H1 (cell line): ENCODE measurements around the gene MAPK1. TPM values are rescaled to one million over a fixed set of nuclear protein-coding genes. Genes with fewer than 3 reads are reported as not detected.

Source experiments
- CTCF ChIA-PET: fragments of 300-600 bp; sonication (Branson Sonifier 250); formaldehyde crosslinking; loops from one replicate; lab custom pipeline; 2021; ENCODE audit not compliant: partially characterized antibody; lab: Charles Lee
- POLR2A ChIA-PET: fragments of 300-600 bp; sonication (Branson Sonifier 250); formaldehyde crosslinking; loops from one replicate; lab custom pipeline; 2021; ENCODE audit warnings: inconsistent platforms; ENCODE audit not compliant: partially characterized antibody; lab: Charles Lee
- DNase-seq, 2 experiments: peaks; one replicate each; pipeline versions ENCODE4 v3.0.0 to v3.0.0-alpha.2; 2010 to 2022; ENCODE audit warnings: low spot score in 2 of 2, low read depth in 1 of 2, mixed read lengths in 1 of 2
- FAIRE-seq: peaks from 2 replicates; lab custom pipeline; 2011; peaks lifted over from hg19 to GRCh38; lab: Jason Lieb, UNC
- H2AFZ ChIP-seq: 2 replicates; pipeline ENCODE4 v1.8.1; 2012; ENCODE audit warnings: low read length, inconsistent platforms
- H2AK5ac ChIP-seq: 2 replicates; pipeline ENCODE4 v1.6.1; 2013; ENCODE audit warnings: low read depth, low read length
- H2BK120ac ChIP-seq: replicated peaks from 2 replicates; pipeline ENCODE3; 2013; ENCODE audit warnings: low read depth, low read length, inconsistent platforms
- H2BK12ac ChIP-seq: 2 replicates; pipeline ENCODE4 v1.6.1; 2013; ENCODE audit warnings: low read depth, low read length
- H2BK15ac ChIP-seq: 2 replicates; pipeline ENCODE4 v1.6.1; 2013; ENCODE audit warnings: low read length
- H2BK20ac ChIP-seq: 2 replicates; pipeline ENCODE4 v1.6.1; 2013; ENCODE audit warnings: low read length
- H2BK5ac ChIP-seq: 2 replicates; pipeline ENCODE4 v1.6.1; 2013; ENCODE audit warnings: low read depth, low read length
- H3K14ac ChIP-seq: 2 replicates; pipeline ENCODE4 v1.6.1; 2013; ENCODE audit warnings: inconsistent platforms; ENCODE audit not compliant: insufficient read length
- H3K18ac ChIP-seq: 2 replicates; pipeline ENCODE4 v1.6.1; 2013; ENCODE audit warnings: low read length; ENCODE audit errors: extremely low read depth
- H3K23ac ChIP-seq: 2 replicates; pipeline ENCODE4 v1.6.1; 2013; ENCODE audit warnings: inconsistent platforms; ENCODE audit not compliant: insufficient read length
- H3K23me2 ChIP-seq: 2 replicates; pipeline ENCODE4 v1.6.1; 2013; ENCODE audit warnings: low read depth, low read length
- H3K27ac ChIP-seq: 2 replicates; pipeline ENCODE4 v1.6.1; 2011; ENCODE audit warnings: low read depth, low read length, inconsistent platforms
- H3K27me3 ChIP-seq, 4 experiments: replicated peaks in 1 of 4; 1 replicate in 1 of 4; 2 replicates in 3 of 4; pipeline versions ENCODE4 v1.6.1 to v1.8.1; 2011 to 2013; ENCODE audit warnings: low read length in 3 of 4, mild to moderate bottlenecking in 3 of 4, inconsistent platforms in 2 of 4, mixed read lengths in 2 of 4, moderate library complexity in 1 of 4; ENCODE audit not compliant: control insufficient read depth in 3 of 4, insufficient read depth in 3 of 4; ENCODE audit errors: extremely low read depth in 1 of 4
- H3K36me3 ChIP-seq, 4 experiments: 2 replicates each; pipeline versions ENCODE4 v1.6.1 to v1.8.1; 2011 to 2013; ENCODE audit warnings: mild to moderate bottlenecking in 4 of 4, low read length in 3 of 4, moderate library complexity in 2 of 4, control low read depth in 1 of 4, inconsistent platforms in 1 of 4; ENCODE audit not compliant: insufficient read depth in 4 of 4, control insufficient read depth in 2 of 4
- H3K4ac ChIP-seq: replicated peaks from 2 replicates; pipeline ENCODE3; 2013; ENCODE audit warnings: low read length, low read depth, mixed read lengths, inconsistent platforms; ENCODE audit not compliant: insufficient read length
- H3K4me1 ChIP-seq, 4 experiments: replicated peaks in 1 of 4; 1 replicate in 1 of 4; 2 replicates in 3 of 4; pipeline versions ENCODE4 v1.6.1 to v1.8.1; 2011 to 2013; ENCODE audit warnings: low read length in 3 of 4, inconsistent platforms in 2 of 4, mixed read lengths in 1 of 4; ENCODE audit not compliant: insufficient read depth in 4 of 4, control insufficient read depth in 3 of 4
- H3K4me2 ChIP-seq, 2 experiments: 2 replicates each; pipeline versions ENCODE4 v1.6.1 to v1.8.1; 2011 to 2013; ENCODE audit warnings: low read depth in 2 of 2, low read length in 2 of 2, control low read depth in 1 of 2, inconsistent platforms in 1 of 2, mild to moderate bottlenecking in 1 of 2; ENCODE audit not compliant: insufficient read depth in 1 of 2
- H3K4me3 ChIP-seq, 4 experiments: fragments of 200-600, 300-600 bp in 1 of 4; sonication (generic), shearing (Covaris generic), sonication (Bioruptor Twin) in 1 of 4; 2 replicates each; pipeline versions ENCODE4 v1.5.1 to v1.8.1; 2011 to 2016; ENCODE audit warnings: low read length in 4 of 4, low read depth in 3 of 4, control low read depth in 2 of 4, inconsistent platforms in 2 of 4, mild to moderate bottlenecking in 2 of 4, mixed read lengths in 1 of 4, moderate library complexity in 1 of 4; ENCODE audit not compliant: insufficient read depth in 2 of 4; ENCODE audit errors: extremely low read depth in 1 of 4
- H3K56ac ChIP-seq: replicated peaks from 2 replicates; pipeline ENCODE3; 2013; ENCODE audit warnings: low read depth, mild to moderate bottlenecking, mixed read lengths, low read length, inconsistent platforms; ENCODE audit not compliant: insufficient read length
- H3K79me1 ChIP-seq: 2 replicates; pipeline ENCODE4 v1.6.1; 2013; ENCODE audit warnings: low read depth, low read length, control low read depth
- H3K79me2 ChIP-seq, 2 experiments: 2 replicates each; pipeline versions ENCODE4 v1.6.1 to v1.8.1; 2012 to 2013; ENCODE audit warnings: low read length in 2 of 2, mild to moderate bottlenecking in 2 of 2, inconsistent platforms in 1 of 2; ENCODE audit not compliant: insufficient read depth in 2 of 2, control insufficient read depth in 1 of 2
- H3K9ac ChIP-seq, 4 experiments: replicated peaks in 1 of 4; 1 replicate in 1 of 4; 2 replicates in 3 of 4; pipeline versions ENCODE4 v1.6.1 to v1.8.1; 2011 to 2013; ENCODE audit warnings: low read depth in 3 of 4, low read length in 3 of 4, control low read depth in 2 of 4, mild to moderate bottlenecking in 2 of 4, moderate library complexity in 2 of 4, inconsistent platforms in 1 of 4; ENCODE audit errors: extremely low read depth in 1 of 4
- H3K9me3 ChIP-seq, 2 experiments: 2 replicates each; pipeline versions ENCODE4 v1.6.1 to v1.8.1; 2012 to 2013; ENCODE audit warnings: mild to moderate bottlenecking in 2 of 2, moderate library complexity in 2 of 2, control low read depth in 1 of 2, inconsistent platforms in 1 of 2, low read depth in 1 of 2, low read length in 1 of 2, mixed read lengths in 1 of 2; ENCODE audit not compliant: insufficient read depth in 2 of 2
- H4K20me1 ChIP-seq, 2 experiments: replicated peaks in 1 of 2; 2 replicates each; pipeline versions ENCODE3 to v1.8.1; 2011 to 2013; ENCODE audit warnings: inconsistent platforms in 2 of 2, low read length in 2 of 2, mild to moderate bottlenecking in 1 of 2; ENCODE audit not compliant: insufficient read depth in 2 of 2, control insufficient read depth in 1 of 2
- H4K5ac ChIP-seq: 2 replicates; pipeline ENCODE4 v1.6.1; 2013; ENCODE audit warnings: low read length, low read depth, mixed read lengths, inconsistent platforms; ENCODE audit not compliant: insufficient read length
- H4K8ac ChIP-seq: 2 replicates; pipeline ENCODE4 v1.8.0; 2013; ENCODE audit warnings: mild to moderate bottlenecking, moderate library complexity, low read length, inconsistent platforms; ENCODE audit not compliant: insufficient read depth; ENCODE audit errors: extremely low read depth
- H4K91ac ChIP-seq: replicated peaks from 2 replicates; pipeline ENCODE3; 2013; ENCODE audit warnings: low read length, mixed read lengths, inconsistent platforms; ENCODE audit not compliant: insufficient read length
- CHD1 ChIP-seq: IDR thresholded peaks from 2 replicates; pipeline ENCODE4 v1.6.1; 2012; ENCODE audit warnings: low read depth, low read length, improper control_type of control experiment
- HDAC2 ChIP-seq, 2 experiments: fragments of 300-600 bp in 1 of 2; sonication (generic) in 1 of 2; IDR thresholded peaks; 2 replicates each; pipeline ENCODE4 v1.6.1; 2011 to 2012; ENCODE audit warnings: low read depth in 2 of 2, low read length in 2 of 2, mild to moderate bottlenecking in 2 of 2, moderate library complexity in 2 of 2, borderline replicate concordance in 1 of 2, inconsistent platforms in 1 of 2
- WGBS, 2 experiments: shearing (Covaris generic) in 1 of 2; methylation state at CpG; one replicate each; pipeline versions ENCODE4 v1.1.6 to v1.1.7; 2013 to 2015; ENCODE audit warnings: low lambda C conversion rate in 2 of 2, mixed read lengths in 2 of 2, inconsistent platforms in 1 of 2, low coverage in 1 of 2, missing lambda C conversion rate in 1 of 2; ENCODE audit not compliant: insufficient replicate concordance in 2 of 2, insufficient coverage in 1 of 2, insufficient read length in 1 of 2; ENCODE audit errors: extremely low coverage in 1 of 2, missing lambda C conversion rate in 1 of 2; 5-methylcytosine and 5-hydroxymethylcytosine counted together
- polyA plus RNA-seq, 7 experiments: library from polyadenylated mRNA; depleted of rRNA in 3 of 7; stranded (reverse) in 5 of 7; unstranded in 2 of 7; fragments of >200 nt in 5 of 7; fragments of 200-250 nt in 2 of 7; gene quantifications; 1 replicate in 5 of 7; 2 replicates in 1 of 7; 4 replicates in 1 of 7; pipeline versions ENCODE4 v1.2.1 to v1.2.3, GENCODE V29; 2011 to 2013; ENCODE audit warnings: missing spikeins in 2 of 7, mixed read lengths in 2 of 7
- total RNA-seq: library from RNA; stranded (reverse); fragmentation: NEBNext Ultra II Directional; extraction: Animal tissue kit (Norgen Biotek cat#: 25700); gene quantifications from 2 replicates; pipeline ENCODE4 v1.2.1, GENCODE V29; 2021

MAPK1 gene
- total and polyA plus RNA-seq, 2 of the 8 experiments (the other 6 are each of a cell fraction or from before 2014, with no cell fraction given), result 28.1 to 101 TPM

DNA sequence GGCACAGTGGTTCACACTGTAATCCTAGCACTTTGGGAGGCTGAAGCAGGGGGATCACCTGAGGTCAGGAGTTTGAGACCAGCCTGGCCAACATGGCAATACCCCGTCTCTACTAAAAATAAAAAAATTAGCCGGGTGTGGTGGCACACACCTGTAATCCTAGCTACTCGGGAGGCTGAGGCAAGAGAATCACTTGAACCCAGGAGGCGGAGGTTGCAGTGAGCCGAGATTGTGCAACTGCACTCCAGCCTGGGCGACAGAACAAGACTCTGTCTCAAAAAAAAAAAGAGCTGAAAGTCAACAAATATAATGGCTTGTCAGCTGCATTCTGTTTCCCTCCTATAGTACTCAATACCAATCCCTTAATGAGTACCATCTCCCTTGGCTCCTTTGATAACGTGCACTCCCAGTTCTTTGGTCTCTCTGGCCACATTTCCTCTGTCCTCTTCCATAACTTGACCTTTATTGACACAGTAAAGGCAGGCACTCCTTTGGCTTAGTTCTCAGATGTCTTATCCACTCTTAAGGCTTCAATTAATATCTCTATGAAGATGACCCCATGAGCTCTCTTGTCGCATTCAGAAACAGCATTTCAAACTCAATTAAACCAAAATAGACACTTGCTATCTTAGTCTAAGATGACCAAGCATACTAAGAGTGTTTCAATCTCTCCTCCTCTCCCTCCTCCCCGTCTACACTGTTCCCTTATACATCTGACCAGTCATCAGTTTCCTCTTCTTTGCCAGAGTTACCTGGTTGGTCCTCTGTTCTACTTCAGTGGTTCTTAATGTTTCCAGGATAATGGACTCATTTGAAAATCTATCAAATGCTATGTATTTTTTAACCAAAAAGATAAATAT lies 4.8 kb downstream of the MAPK1 start:
- H2AK5ac ChIP-seq, result no peak overlapping the region
- no peak overlapping the region for H2BK12ac ChIP-seq
- no peak overlapping the region for H3K14ac ChIP-seq
- H3K4me1 ChIP-seq, result peaks cover 2 to 17% (median 11%) of the 10 kb centered on the region in 4 experiments; a peak in 6 of 7 replicates
- H2BK120ac ChIP-seq, result no peak overlapping the region
- no peak overlapping the region for H3K27ac ChIP-seq
- no peak overlapping the region for H4K8ac ChIP-seq
- no peak overlapping the region for H4K5ac ChIP-seq
- H3K9ac ChIP-seq, result no peak overlapping the region
- 89% methylated on average over 9 of the region's 9 CpGs; no CpG with 5 or more reads in 1 of the 2 experiments for WGBS, 2 experiments
- TF ChIP-seq HDAC2 (IDR thresholded peaks at IDR 0.05; ENCODE audit: borderline replicate concordance in 1 of 2, low read depth in 2 of 2, low read length in 2 of 2) (no peak), CHD1 (no peak)
- H3K79me2 ChIP-seq, result peaks cover 22 to 93% of the 10 kb centered on the region in 2 experiments
- no peak overlapping the region for H2BK15ac ChIP-seq
- no peak overlapping the region for H3K4ac ChIP-seq
- no peaks in the 10 kb centered on the region for H3K9me3 ChIP-seq
- no peaks in the 10 kb centered on the region for H3K36me3 ChIP-seq
- 0 out of 2 replicates have a peak, but pooled peaks cover 6% of the 10 kb centered on the region for H3K23me2 ChIP-seq
- H4K91ac ChIP-seq, result no peak overlapping the region
- no peak overlapping the region; a peak in 1 of 4 replicates for H3K4me2 ChIP-seq
- H4K20me1 ChIP-seq, result peaks cover 36 to 46% of the 10 kb centered on the region in 2 experiments
- no peak overlapping the region for H2BK20ac ChIP-seq
- no peak for DNase-seq
- no peak overlapping the region for H3K4me3 ChIP-seq
- CTCF ChIA-PET, result interaction anchor here (0.6 to 0.9 kb wide), 2 partner anchors 8 to 25 kb away, joined by 3 to 5 read pairs; no protein-coding TSS in a partner anchor
- peaks cover 17% of the 10 kb centered on the region for H3K79me1 ChIP-seq
- no peak overlapping the region for H3K23ac ChIP-seq
- no peak overlapping the region for H3K18ac ChIP-seq
- H3K56ac ChIP-seq, result no peak overlapping the region
- H2AFZ ChIP-seq, result no peak overlapping the region
- no peaks in the 10 kb centered on the region for H3K27me3 ChIP-seq
- no peak overlapping the region for H2BK5ac ChIP-seq
- POLR2A ChIA-PET, result no interaction called here
- no peak for FAIRE-seq
